GM04503 (cell line): ENCODE data around the gene PRICKLE2.

Experiments
- DNase-seq: peaks from one replicate; pipeline ENCODE4 v3.0.0-alpha.2; 2012; ENCODE audit warnings: low read depth

Gene PRICKLE2

GRCh38 chr3:64047787-64048186 is 177.5 kb downstream of the PRICKLE2 start:
- no peak for DNase-seq

GRCh38 chr3:64046996-64047594 is 178.2 kb downstream of the PRICKLE2 start:
- DNase-seq = no peak

- no peak for DNase-seq
These were observed 178.7 kb downstream of the PRICKLE2 start for GRCh38 chr3:64046592-64046991.

- no peak for DNase-seq
These were observed 182.3 kb downstream of the PRICKLE2 start for GRCh38 chr3:64042952-64043351.
